Inferior parietal cortex (tissue), 1 donor: ENCODE measurements around the gene ENDOG.
A peak's percentile ranks its signal among the peaks of the same experiment; 100 is the strongest.

Source experiments
- DNase-seq: peaks from one replicate; pipeline ENCODE4 v3.0.0-alpha.2; 2016; ENCODE audit errors: extremely low spot score

Gene ENDOG

DNA sequence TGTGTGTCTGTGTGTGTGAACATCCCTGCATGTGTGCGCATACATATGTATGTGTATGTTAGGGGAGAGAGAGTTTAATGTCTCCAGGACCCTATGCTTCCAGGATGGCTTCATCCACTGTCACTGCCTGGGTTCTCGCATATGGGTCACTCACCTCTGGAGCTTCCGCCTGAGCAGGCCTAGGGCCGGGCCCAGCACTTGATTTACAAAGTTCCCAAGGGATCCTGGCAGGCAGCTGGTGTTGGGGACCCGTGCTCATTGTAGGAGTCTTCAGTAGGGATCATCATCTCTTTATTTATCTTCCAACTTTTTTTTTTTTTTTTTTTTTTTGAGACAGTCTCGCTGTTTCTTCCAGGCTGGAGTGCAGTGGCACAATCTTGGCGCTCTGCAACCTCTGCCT is 18.2 kb upstream of the ENDOG start:
- DNase-seq = no peak

- no peak for DNase-seq
These were observed 15.8 kb upstream of the ENDOG start for GRCh38 chr9:128802482-128802881.

GRCh38 chr9:128805661-128806060 is 12.6 kb upstream of the ENDOG start:
- peak; percentile 13 for DNase-seq

DNA sequence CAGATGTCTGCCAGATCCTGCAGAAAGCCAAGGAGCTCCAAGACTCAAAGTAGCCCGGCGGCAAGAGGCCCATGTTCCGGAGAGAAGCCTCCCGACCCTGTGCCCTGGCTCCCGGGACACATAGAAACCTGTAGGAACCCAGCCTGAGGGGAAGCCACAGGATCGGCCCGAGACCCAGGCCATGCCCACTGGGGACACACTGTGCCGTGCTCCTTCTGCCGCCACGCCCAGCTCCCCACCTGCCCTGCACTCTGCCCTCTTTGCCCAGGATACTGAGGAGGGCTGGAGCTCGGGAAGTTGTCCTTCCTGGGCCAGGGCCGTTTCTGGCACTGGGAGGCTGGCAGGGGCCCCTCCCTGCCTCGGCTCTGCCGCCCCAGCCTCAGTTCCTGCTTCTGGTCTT is 10.5 kb upstream of the ENDOG start:
- no peak for DNase-seq

DNA sequence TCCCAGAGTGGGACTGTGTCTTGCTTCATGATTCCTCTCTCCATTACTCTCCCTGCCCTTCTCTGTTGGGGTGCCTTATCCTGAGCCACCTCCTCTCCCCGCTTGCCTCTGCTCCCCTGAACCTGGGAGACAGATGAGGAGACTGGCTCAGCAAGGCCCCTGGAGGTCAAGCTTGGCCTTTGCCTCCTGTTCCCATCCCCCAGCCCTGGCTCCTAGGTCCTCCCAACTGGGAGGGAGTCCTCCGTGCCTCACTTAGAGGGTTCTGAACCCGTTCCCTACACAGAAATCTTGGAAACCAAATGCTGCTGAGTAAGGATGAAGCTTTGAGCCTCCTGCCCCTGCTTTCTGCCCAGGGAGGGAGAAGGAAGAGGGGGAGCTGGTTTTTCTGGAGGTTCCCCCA is 9.8 kb upstream of the ENDOG start:
- DNase-seq = no peak

GRCh38 chr9:128809036-128809599 is 9.2 kb upstream of the ENDOG start:
- no peak for DNase-seq

- DNase-seq = no peak
These were observed 8.5 kb upstream of the ENDOG start for GRCh38 chr9:128809831-128810230.

- DNase-seq = no peak
These were observed 7.4 kb upstream of the ENDOG start for GRCh38 chr9:128810873-128811272.

- peak; percentile 17 for DNase-seq
These were observed 777 bp downstream of the ENDOG start for GRCh38 chr9:128818839-128819715.

- peak; percentile 65 for DNase-seq
These were observed 1.7 kb downstream of the ENDOG start for GRCh38 chr9:128819716-128820664.

- no peak for DNase-seq
These were observed 2.6 kb downstream of the ENDOG start for GRCh38 chr9:128820665-128821583.

- DNase-seq = no peak
These were observed 3.5 kb downstream of the ENDOG start for GRCh38 chr9:128821584-128822406.

DNA sequence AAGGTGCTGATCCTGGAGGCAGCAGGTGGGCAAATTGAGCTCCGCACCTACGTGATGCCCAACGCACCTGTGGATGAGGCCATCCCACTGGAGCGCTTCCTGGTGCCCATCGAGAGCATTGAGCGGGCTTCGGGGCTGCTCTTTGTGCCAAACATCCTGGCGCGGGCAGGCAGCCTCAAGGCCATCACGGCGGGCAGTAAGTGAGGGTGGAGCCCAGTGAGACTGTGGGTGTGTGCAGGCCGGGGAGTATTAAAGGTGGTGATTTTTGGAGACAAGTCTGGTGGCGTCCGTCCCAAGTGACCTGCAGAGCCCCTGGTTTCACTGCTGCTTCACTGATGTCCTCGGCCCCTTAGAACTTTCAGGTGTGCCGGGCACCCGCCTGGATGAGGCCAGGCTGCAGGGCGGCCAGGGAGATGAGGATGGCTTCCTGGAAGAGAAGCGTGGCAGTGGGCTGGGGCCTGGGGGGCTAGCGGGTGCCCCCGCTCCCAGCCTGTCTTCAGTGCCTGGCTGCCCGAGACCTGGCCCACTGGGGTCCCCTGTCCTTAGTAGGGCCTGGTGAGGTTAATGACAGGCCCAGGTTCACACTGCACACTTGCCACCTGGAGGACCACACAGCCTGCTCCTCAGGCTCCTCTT is 4.2 kb downstream of the ENDOG start:
- DNase-seq = no peak

DNA sequence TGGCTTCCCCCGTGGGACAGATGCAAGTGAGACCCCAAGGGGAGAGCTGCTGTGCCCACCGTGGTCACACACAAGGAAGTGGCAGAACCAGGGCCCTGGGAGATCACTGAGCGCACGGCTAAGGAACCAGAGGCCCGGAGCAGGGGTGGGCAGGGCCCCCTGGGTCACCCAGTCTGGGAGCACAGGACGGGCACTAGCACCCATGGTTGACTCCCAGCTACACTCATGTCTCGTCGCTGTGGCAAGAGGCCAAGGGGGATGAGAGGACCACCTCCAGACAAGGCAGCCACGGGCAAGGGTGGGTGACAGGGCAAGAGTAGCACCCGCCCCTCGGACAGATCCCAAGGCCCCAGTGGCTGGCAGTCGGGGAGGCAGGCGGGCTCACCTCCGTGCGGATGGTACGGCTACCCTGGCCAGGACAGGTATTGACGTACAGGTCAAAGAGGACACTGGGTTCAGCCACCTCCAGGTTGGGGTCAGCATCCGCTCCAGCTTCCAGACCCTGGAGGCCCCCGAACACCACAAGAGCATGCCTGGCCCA is 5.1 kb downstream of the ENDOG start:
- no peak for DNase-seq

GRCh38 chr9:128823903-128824406 is 5.7 kb downstream of the ENDOG start:
- DNase-seq = no peak

DNA sequence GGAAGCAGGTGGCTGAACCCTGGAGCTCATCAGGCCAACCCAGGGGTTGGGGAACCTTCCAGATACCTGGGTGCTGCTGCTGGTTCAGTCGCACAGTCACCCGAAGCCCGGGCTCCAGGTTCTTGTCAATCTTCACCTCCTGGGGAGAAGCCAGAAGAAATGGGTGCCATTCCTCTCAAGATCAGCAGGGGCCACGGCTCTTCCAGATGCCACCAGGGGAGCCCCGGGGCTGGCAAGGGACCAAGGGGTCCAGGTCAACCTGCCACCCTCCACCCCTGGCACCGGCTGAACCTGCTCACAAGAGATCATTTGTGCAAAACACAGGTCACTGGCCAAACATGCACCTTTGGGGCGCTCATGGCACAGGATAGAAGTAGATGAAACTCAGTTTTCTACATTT is 6.6 kb downstream of the ENDOG start:
- no peak for DNase-seq

- DNase-seq = no peak
These were observed 7.8 kb downstream of the ENDOG start for GRCh38 chr9:128825923-128826700.

GRCh38 chr9:128828267-128828666 is 10.0 kb downstream of the ENDOG start:
- DNase-seq = no peak
